NCI-H128 (cell line): ENCODE results near the gene PLEK.
A peak's percentile ranks its signal among the peaks of the same experiment; 100 is the strongest.
"Not testable (repeated sequence)": the region's sequence is repeated elsewhere in the genome, so short reads cannot be mapped to it uniquely, and the experiment has no call there.

Experiments
- DNase-seq: peaks from one replicate; lab custom pipeline; 2025; ENCODE audit not compliant: unreplicated experiment; lab: John Stamatoyannopoulos, UW

Gene PLEK

GRCh38 chr2:68438455-68439303 is 73.6 kb downstream of the PLEK start:
- DNase-seq, result no peak

- peak; percentile 79 for DNase-seq
Measured at GRCh38 chr2:68441179-68441993, 76.3 kb downstream of the PLEK start.

GRCh38 chr2:68441994-68442322 is 76.9 kb downstream of the PLEK start:
- no peak for DNase-seq

GRCh38 chr2:68446425-68446824 is 81.3 kb downstream of the PLEK start:
- DNase-seq, result not testable (repeated sequence)
